A673 (cell line): ENCODE measurements around the gene CDK8. TPM values are rescaled to one million over a fixed set of nuclear protein-coding genes. Genes with fewer than 3 reads are reported as not detected.

ENCODE experiments used
- BruUV-seq: library from RNA; stranded (reverse); fragments of 400-500 nt; replicated peaks from 2 replicates; lab custom pipeline; 2021; lab: Mats Ljungman, UMichigan
- CTCF ChIA-PET: fragments of 300-600 bp; sonication (Branson Sonifier 250); formaldehyde crosslinking; loops from one replicate; lab custom pipeline; 2022; ENCODE audit warnings: antibody characterized with exemption; lab: Charles Lee
- POLR2A ChIA-PET: fragments of 300-600 bp; sonication (Branson Sonifier 250); formaldehyde crosslinking; loops from one replicate; lab custom pipeline; 2022; ENCODE audit warnings: antibody characterized with exemption; ENCODE audit not compliant: low non-redundant PET; lab: Charles Lee
- DNase-seq: peaks from one replicate; pipeline ENCODE4 v3.0.0-alpha.2; 2015; ENCODE audit warnings: low spot score
- H3K27ac ChIP-seq: fragments of 200-600 bp; sonication (generic); 2 replicates; pipeline ENCODE4 v1.5.1; 2016; ENCODE audit warnings: mixed run types, low read depth, mild to moderate bottlenecking, mixed read lengths, antibody characterized with exemption, low read length; ENCODE audit not compliant: poor library complexity, severe bottlenecking
- H3K27me3 ChIP-seq: fragments of 200-600 bp; sonication (generic); replicated peaks from 2 replicates; pipeline ENCODE4 v1.6.1; 2017; ENCODE audit warnings: mixed run types, low read depth, mild to moderate bottlenecking, mixed read lengths, antibody characterized with exemption, low read length; ENCODE audit not compliant: insufficient read depth, poor library complexity
- H3K36me3 ChIP-seq: fragments of 200-600 bp; sonication (generic); 2 replicates; pipeline ENCODE4 v1.6.1; 2016; ENCODE audit warnings: mixed run types, mild to moderate bottlenecking, mixed read lengths, antibody characterized with exemption, low read length; ENCODE audit not compliant: insufficient read depth, poor library complexity, severe bottlenecking
- H3K4me1 ChIP-seq: fragments of 200-600 bp; sonication (generic); 2 replicates; pipeline ENCODE4 v1.6.1; 2017; ENCODE audit warnings: mixed run types, mild to moderate bottlenecking, mixed read lengths, antibody characterized with exemption, low read length; ENCODE audit not compliant: insufficient read depth, poor library complexity, severe bottlenecking
- H3K4me3 ChIP-seq: fragments of 200-600 bp; sonication (generic); 2 replicates; pipeline ENCODE4 v1.5.1; 2016; ENCODE audit warnings: low read depth, mixed run types, mild to moderate bottlenecking, mixed read lengths, low read length; ENCODE audit not compliant: poor library complexity, severe bottlenecking
- H3K9me3 ChIP-seq: fragments of 200-600 bp; sonication (generic); 2 replicates; pipeline ENCODE4 v1.6.1; 2016; ENCODE audit warnings: mixed run types, low read depth, mild to moderate bottlenecking, mixed read lengths, antibody characterized with exemption, low read length; ENCODE audit not compliant: poor library complexity, severe bottlenecking
- EZH2 ChIP-seq: fragments of 200-600 bp; sonication (generic); IDR thresholded peaks from 2 replicates; pipeline ENCODE4 v1.6.1; 2017; ENCODE audit warnings: borderline replicate concordance, low read depth, mild to moderate bottlenecking, mixed read lengths, antibody characterized with exemption, low read length; ENCODE audit not compliant: poor library complexity, severe bottlenecking
- intact Hi-C: fragments of 100-400 bp; cut with micrococcal nuclease; formaldehyde crosslinking; loops from one replicate; pipeline ENCODE4 v1.10.0; 2022; ENCODE audit not compliant: unreplicated experiment
- total RNA-seq: library from RNA; stranded (reverse); gene quantifications from 2 replicates; pipeline ENCODE4 v1.2.3, GENCODE V29; 2021
- TF ChIP-seq, protein P1 (sequence below): fragments of 300-800, 200-600 bp; sonication (generic); conservative IDR thresholded peaks from 2 replicates; pipeline ENCODE4 v1.5.1; 2017; ENCODE audit warnings: low read depth, mild to moderate bottlenecking, antibody characterized with exemption, low read length, moderate library complexity, mixed read lengths

CDK8 gene
- total RNA-seq, 1 experiment from 2014 or later = 23.1 TPM

DNA sequence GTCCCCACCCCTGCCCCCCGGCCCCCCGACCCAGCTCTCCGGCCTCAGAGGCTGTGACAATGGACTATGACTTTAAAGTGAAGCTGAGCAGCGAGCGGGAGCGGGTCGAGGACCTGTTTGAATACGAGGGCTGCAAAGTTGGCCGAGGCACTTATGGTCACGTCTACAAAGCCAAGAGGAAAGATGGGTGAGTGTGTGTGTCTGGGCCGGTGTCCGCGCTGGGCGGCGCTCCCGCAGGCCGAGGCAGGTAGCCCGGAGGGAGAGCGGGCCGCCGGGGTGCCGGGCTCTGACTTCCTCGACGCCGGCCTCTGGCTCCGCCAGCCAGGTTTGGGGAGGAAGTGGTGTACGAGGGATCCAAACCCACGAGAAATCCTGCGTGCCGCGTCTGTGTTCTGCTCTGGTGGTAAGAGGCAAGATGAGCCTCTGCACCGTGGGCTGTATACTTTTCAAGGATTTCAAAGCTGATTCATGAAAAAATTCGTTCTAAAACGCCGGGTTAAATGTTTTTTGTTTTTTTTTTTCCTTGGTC, 718 bp downstream of the CDK8 start:
- ChIA-PET POLR2A (interaction anchor here (0.6 kb wide), 1 partner anchor 26 kb away, joined by 8 read pairs; no protein-coding TSS in a partner anchor), CTCF (no interaction called here)
- Histone ChIP-seq H3K4me3 (peak overlapping the region; percentile 68), H3K27me3 (no peaks in the 10 kb centered on the region), H3K9me3 (no peaks in the 10 kb centered on the region), H3K27ac (peak overlapping the region; percentile 98), H3K36me3 (no peaks in the 10 kb centered on the region), H3K4me1 (peaks cover 12% of the 10 kb centered on the region)
- DNase-seq = peak; percentile 31
- intact Hi-C loops = no loop called here
- no peak for TF ChIP-seq EZH2
- TF ChIP-seq, protein P1, sequence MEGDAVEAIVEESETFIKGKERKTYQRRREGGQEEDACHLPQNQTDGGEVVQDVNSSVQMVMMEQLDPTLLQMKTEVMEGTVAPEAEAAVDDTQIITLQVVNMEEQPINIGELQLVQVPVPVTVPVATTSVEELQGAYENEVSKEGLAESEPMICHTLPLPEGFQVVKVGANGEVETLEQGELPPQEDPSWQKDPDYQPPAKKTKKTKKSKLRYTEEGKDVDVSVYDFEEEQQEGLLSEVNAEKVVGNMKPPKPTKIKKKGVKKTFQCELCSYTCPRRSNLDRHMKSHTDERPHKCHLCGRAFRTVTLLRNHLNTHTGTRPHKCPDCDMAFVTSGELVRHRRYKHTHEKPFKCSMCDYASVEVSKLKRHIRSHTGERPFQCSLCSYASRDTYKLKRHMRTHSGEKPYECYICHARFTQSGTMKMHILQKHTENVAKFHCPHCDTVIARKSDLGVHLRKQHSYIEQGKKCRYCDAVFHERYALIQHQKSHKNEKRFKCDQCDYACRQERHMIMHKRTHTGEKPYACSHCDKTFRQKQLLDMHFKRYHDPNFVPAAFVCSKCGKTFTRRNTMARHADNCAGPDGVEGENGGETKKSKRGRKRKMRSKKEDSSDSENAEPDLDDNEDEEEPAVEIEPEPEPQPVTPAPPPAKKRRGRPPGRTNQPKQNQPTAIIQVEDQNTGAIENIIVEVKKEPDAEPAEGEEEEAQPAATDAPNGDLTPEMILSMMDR = no peak
- BruUV-seq = no TSS peak

GRCh38 chr13:26255115-26255514, 1.2 kb downstream of the CDK8 start:
- Histone ChIP-seq H3K36me3 (no peaks in the 10 kb centered on the region), H3K4me1 (peaks cover 12% of the 10 kb centered on the region), H3K4me3 (peak overlapping the region; percentile 68), H3K27me3 (no peaks in the 10 kb centered on the region), H3K27ac (peak overlapping the region; percentile 98), H3K9me3 (no peaks in the 10 kb centered on the region)
- ChIA-PET CTCF (no interaction called here), POLR2A (no interaction called here)
- BruUV-seq = no TSS peak
- intact Hi-C loops = no loop called here
- TF ChIP-seq, protein P1 = no peak
- no peak for TF ChIP-seq EZH2
- DNase-seq = no peak

DNA sequence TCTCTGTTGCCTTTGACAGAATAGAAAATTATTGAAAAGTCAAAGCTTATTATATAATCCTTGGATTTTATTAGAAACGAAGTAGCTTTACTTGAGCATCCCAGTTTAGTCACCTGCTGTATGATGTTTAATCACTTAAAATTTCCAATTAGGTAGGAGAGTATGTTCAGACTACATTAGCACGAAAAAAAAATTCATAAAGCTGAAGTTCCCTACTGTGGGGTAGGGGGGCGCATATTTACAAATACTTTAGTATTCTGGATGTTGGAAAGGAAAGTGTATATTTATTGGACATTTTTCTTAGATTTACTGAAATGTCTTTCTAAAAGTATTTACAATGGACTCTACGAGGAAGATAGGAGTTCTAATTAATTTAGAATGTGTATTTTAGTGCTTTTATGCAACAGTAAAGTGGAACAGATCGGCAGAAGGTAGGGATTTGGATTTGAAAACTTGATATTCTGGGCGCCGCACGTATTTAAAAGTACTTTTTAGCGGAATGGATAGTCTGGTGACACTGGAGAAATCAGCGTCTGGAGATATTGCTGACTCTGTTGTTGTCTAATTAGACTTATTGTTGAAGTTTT, 1.9 kb downstream of the CDK8 start:
- Histone ChIP-seq H3K4me3 (peak overlapping the region; percentile 68), H3K27me3 (no peaks in the 10 kb centered on the region), H3K9me3 (no peaks in the 10 kb centered on the region), H3K27ac (no peak overlapping the region), H3K4me1 (peaks cover 12% of the 10 kb centered on the region), H3K36me3 (no peaks in the 10 kb centered on the region)
- POLR2A ChIA-PET = no interaction called here
- intact Hi-C loops = no loop called here
- BruUV-seq = TSS peak; percentile 66
- TF ChIP-seq EZH2 = no peak
- TF ChIP-seq, protein P1 = peak; percentile 53
- peak; percentile 23 for DNase-seq
- CTCF ChIA-PET = no interaction called here
